NT2/D1 (cell line): ENCODE measurements around the gene TECPR2.

Source experiments
- SUZ12 ChIP-seq: IDR thresholded peaks from 2 replicates; pipeline ENCODE4 v1.6.1; 2011; ENCODE audit not compliant: insufficient read length, insufficient read depth; ENCODE audit errors: extremely low read depth
- YY1 ChIP-seq: IDR thresholded peaks from 2 replicates; pipeline ENCODE4 v1.6.1; 2011; ENCODE audit not compliant: insufficient read length, insufficient read depth
- ZNF274 ChIP-seq: IDR thresholded peaks from 2 replicates; pipeline ENCODE4 v1.6.1; 2011; ENCODE audit warnings: mild to moderate bottlenecking, low read depth, low read length

- no peak for TF ChIP-seq ZNF274
- TF ChIP-seq YY1, result no peak
- no peak for TF ChIP-seq SUZ12
Observed at GRCh38 chr14:102524451-102525218, 161.9 kb downstream of the TECPR2 start.
